NCI-H2196 (cell line): ENCODE measurements around the gene ZFHX3.

Experiments used
- DNase-seq: peaks from one replicate; lab custom pipeline; 2025; ENCODE audit not compliant: unreplicated experiment; lab: John Stamatoyannopoulos, UW

Gene ZFHX3

GRCh38 chr16:72957303-72958277 lies 90.3 kb downstream of the ZFHX3 start:
- DNase-seq, result no peak

- no peak for DNase-seq
Measured at GRCh38 chr16:72956124-72957064, 91.5 kb downstream of the ZFHX3 start.

DNA sequence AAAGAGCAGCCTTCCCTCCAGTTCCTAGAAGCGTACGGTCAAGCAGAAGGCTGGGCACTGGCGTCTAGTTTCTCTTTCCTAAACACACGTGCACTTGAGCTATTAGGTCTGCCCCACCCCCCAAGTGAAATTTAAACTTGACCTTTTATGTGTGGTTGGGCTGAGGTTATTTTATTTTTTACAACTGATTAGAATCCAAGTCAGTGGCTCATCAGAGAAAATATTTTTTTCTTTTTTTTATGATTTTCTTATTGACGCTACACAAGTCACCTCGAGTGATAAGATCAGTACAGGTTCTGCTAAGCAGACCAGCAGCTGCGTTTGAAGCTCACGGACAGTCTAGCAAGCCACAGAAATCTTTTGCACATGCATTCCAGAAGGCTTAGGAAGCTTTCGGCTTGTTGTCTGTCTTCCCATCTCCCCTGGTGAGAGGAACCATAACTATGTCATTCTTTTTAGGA lies 95.1 kb downstream of the ZFHX3 start:
- no peak for DNase-seq

GRCh38 chr16:72952404-72952803 lies 95.5 kb downstream of the ZFHX3 start:
- DNase-seq, result no peak

DNA sequence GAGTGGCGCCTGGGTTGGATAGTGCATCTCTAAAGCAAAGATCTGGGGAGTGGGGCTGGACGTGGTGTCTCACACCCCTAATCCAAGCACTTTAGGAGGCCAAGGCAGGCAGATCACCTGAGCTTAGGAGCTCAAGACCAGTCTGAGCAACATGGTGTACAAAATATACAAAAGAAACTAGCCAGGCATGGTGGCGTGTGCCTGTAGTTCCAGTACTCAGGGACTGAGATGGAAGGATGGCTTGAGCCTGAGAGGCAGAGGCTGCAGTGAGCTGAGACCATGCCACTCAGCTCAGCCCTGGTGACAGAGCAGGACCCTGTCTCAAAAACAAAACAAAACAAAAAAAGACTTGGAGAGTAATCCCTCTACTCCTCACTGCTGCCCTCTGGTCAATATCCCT lies 96.0 kb downstream of the ZFHX3 start:
- DNase-seq, result no peak

DNA sequence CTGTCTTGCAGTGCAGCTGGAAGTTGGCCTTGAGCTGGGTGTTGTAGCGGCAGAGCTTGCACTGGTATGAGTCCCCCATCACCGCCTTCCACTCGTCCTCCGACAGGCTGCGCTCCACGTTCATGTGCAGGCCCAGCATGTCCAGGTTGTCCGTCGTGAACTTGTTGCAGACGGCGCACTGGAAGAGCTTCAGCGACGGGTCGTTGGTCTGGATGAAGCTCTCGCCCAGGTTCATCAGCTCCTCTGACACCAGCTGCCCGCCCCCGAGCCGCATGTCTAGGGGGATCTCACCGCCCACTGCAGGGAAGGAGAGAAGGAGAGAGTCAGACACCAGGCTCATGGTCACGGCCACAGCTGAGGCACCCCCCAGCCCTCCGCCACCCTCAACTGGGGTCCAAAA lies 97.3 kb downstream of the ZFHX3 start:
- no peak for DNase-seq

DNA sequence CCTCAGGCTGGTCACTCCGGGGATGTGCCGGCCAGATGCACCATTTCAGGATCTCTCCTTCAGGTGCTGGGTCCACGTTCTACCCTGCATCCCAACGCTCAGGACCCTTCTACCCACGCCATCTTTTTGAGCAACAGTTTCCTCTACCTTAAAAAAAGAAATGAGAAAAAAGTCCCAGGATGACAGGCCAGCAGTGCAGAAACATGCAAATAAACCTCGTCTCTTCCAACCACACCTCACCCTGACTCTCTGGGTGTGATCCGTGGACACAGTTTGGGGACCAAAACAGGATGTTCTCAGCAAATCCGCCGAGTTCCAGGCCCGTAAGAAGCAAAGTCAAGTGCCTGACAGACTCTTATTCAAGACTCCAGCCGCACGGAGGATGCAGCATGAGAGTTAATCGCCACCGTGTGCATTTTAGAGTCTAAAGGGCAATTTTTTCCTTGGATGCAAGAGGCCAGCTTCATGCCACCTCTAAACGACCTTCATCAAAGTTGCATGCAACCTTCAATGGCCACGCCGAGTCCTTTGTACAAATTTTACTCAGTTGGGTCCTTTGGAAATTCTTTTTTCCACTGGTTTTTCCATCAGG lies 99.6 kb downstream of the ZFHX3 start:
- no peak for DNase-seq

DNA sequence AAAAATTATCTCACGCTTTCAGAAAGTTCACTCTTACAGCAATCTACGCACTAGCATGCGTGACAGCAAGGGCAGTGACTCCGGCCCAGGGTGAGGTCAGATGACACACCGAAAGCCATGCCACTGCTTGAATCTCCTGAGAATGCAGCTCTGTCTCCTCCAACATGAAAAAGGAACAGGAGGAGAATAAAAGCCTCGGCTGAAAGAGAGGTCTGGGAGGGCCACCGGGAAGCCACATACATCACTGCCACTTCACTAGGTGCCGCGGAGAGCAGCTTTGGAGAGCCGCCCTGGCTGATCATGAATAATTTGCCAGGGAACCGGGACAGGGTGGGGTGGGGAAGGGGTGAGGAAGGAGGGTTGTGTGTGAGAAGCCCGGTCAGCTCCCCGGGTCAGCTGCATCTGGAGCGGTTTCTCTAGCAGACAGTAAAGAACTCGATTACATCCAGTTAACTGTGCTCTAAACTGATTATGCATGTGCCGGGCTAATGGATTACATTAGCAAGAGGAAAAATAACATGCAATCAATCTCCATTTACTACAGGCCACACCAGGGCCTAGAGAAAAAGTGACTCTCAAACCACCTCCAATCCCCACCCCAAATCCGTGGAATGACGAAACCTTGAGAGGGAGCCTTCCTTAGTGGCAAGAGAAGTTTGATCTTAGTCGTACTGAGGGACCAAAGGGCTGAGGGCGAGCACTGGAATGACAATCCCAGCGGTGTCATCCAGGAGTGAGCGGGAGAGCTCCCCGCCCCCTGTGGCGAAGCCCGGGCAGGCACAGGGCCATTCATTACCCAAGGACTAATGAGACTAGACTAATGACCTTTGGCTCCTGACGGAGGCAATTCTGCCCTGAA lies 100.3 kb downstream of the ZFHX3 start:
- DNase-seq, result no peak

- DNase-seq, result no peak
Measured at GRCh38 chr16:72946474-72947194, 101.3 kb downstream of the ZFHX3 start.

DNA sequence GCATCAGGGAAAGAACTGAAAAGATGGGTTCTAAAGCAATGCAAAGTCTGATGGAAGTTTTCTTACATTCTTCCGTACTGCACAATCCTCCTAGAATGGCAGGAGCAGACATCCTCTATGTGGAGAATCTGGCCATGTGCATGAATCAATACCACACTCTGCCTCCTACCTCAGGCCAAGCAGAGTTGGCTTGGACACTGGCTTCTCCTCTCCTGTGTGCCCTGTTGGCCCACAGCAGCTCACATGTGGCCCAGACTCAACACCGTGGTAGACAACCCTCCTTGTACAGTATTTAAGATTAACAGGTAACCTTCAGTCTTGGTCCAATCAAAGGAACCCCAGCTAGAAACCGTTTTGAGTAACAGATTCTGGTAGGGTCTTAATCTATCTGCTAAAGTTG lies 101.9 kb downstream of the ZFHX3 start:
- DNase-seq, result no peak

- no peak for DNase-seq
Measured at GRCh38 chr16:72945611-72946010, 102.3 kb downstream of the ZFHX3 start.

GRCh38 chr16:72944757-72945485 lies 103.0 kb downstream of the ZFHX3 start:
- DNase-seq, result no peak

GRCh38 chr16:72942021-72942420 lies 105.9 kb downstream of the ZFHX3 start:
- no peak for DNase-seq

DNA sequence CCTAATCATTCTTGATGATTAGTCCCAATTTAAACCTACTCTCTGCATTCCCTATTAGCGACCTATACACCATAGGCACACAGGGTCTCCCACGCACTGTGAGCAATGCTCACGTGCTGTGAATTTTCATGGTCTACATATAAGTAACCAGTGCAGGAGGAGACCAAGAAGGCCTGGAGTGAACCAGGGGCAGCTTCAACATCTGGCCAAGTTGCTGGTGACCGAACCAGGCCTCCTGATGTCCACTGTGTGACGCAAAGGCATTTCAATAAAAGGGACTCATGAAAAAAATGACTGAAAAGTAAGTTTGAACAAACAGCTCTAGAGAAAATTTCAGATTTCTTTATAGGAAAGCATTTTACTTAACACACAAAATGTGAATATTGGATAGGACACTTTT lies 107.0 kb downstream of the ZFHX3 start:
- DNase-seq, result no peak

- no peak for DNase-seq
Measured at GRCh38 chr16:72939247-72939646, 108.7 kb downstream of the ZFHX3 start.

DNA sequence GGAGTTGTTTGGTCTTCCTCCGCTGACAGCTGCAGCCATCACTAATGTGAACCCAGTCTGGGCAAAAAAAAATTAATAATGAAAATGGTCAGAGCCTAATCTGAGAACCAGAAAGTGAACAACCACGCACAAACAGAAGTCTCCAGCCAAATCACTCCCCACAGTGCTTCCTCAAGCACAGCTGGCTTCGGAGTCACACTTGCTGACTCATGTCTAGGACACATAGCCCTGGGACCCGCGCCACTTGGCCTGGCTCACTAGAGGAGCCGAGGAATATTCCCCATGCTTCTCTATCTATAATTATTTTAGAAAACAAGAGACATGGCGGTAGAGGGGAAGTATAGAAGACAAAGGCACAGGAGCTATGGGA lies 109.1 kb downstream of the ZFHX3 start:
- peak; percentile 16 for DNase-seq

DNA sequence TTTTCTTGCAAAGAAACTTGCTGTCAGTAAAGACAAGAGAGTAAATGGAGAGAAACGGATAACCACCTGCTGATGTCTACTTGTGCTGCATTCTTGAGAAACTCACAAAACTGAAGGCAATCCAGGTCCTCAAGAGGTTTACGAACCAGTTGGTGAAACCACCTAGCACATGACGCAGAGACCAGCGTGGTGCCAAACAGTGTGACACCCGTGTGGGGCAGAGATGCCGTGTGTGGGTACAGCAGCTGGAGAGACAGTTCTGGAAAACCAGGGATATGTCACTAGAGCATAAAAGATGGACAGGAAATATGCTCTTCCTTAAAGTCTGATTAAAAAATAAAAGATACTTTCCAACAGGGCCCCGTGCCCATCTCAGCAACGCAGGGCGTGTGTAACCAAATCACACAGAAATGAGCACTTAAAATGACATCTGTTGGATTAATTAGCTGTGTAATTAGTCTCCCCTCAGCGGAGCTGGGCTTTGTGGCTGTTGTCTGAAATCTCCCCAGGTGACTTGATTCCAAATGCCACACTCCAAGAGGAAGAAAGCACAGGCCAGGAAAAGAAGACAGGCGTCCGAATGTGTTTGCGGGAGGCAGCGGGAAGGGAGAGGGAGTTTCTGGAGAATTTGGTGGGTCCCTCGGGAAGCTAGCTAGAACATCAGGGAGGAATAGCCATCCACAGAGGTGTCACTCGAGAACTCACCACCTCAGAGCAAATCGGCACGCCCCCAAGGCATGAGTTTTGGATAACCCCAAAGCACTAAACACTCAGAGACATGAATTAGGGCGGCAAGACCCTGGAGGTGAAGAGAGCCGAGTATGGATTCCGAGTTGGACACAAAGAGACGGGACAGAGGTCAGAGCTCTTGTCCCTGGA lies 109.8 kb downstream of the ZFHX3 start:
- DNase-seq, result no peak

DNA sequence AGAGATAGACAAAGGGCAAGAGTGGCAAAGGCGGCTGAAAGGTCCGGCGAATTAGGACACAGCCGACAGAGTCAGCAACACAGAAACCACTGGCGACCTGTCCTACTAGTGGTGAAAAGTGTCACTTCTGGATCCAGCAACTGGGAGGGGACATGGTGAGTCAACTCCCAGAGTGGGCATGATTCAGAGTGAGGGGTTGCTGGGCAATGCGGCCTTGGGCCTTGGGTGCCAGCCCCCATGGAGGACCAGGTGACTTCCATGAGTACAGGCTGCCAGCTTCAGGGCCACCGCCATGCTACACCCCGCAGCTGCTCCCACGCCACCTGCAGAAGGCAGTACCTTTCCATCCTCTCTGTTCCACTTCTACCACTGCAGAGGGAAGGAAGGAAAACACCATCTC lies 110.6 kb downstream of the ZFHX3 start:
- DNase-seq, result no peak
